ENCODE data around the gene GATC.

GATC gene
- total RNA-seq = 24.7 to 40.1 (median 33.0) reads per million in 3 donors

- peak within 1 kb of the TSS; percentile 85 for H3K27ac ChIP-seq (ENCODE audit: insufficient read depth, low read length, poor library complexity, severe bottlenecking)
- no peaks in the 10 kb centered on the region for H3K9me3 ChIP-seq (ENCODE audit: control insufficient read depth, low read length)
- H3K27me3 ChIP-seq (replicated peaks; ENCODE audit: control insufficient read depth, insufficient read depth, low read length, poor library complexity, severe bottlenecking) = no peaks in the 10 kb centered on the region
- peaks cover 7% of the 10 kb centered on the region for H3K4me1 ChIP-seq (ENCODE audit: control insufficient read depth, insufficient read depth, low read length, poor library complexity, severe bottlenecking)
- H3K36me3 ChIP-seq (ENCODE audit: control insufficient read depth, insufficient read depth, low read length) = peaks cover 14% of the 10 kb centered on the region
- peak within 1 kb of the TSS; percentile 99 for H3K4me3 ChIP-seq (ENCODE audit: insufficient read depth, low read depth, low read length, poor library complexity, severe bottlenecking)
- peak; percentile 75 to 79 (median 79) for DNase-seq
Observed at GRCh38 chr12:120445911-120446843, at the start of gene GATC, which contains the start of gene TRIAP1. TSS of gene GATC (plus strand) at chr12:120446444. CDS start at chr12:120446481, 37 bp downstream. TSS of gene TRIAP1 (minus strand) at chr12:120446384. CDS start at chr12:120446372, 12 bp downstream.

- H3K36me3 ChIP-seq (ENCODE audit: control insufficient read depth, insufficient read depth, low read length) = no peaks in the 10 kb centered on the region
- no peak overlapping the region for H3K4me3 ChIP-seq (ENCODE audit: insufficient read depth, low read depth, low read length, poor library complexity, severe bottlenecking)
- peaks cover 6% of the 10 kb centered on the region for H3K27me3 ChIP-seq (replicated peaks; ENCODE audit: control insufficient read depth, insufficient read depth, low read length, poor library complexity, severe bottlenecking)
- no peak overlapping the region for H3K27ac ChIP-seq (ENCODE audit: insufficient read depth, low read length, poor library complexity, severe bottlenecking)
- H3K9me3 ChIP-seq (ENCODE audit: control insufficient read depth, low read length) = no peaks in the 10 kb centered on the region
- H3K4me1 ChIP-seq (ENCODE audit: control insufficient read depth, insufficient read depth, low read length, poor library complexity, severe bottlenecking) = no peaks in the 10 kb centered on the region
- no peak for DNase-seq
Observed at GRCh38 chr12:120397824-120398540, 48.3 kb upstream of the GATC start.

- no peak for DNase-seq
- peaks cover 6% of the 10 kb centered on the region for H3K27me3 ChIP-seq (replicated peaks; ENCODE audit: control insufficient read depth, insufficient read depth, low read length, poor library complexity, severe bottlenecking)
- no peaks in the 10 kb centered on the region for H3K9me3 ChIP-seq (ENCODE audit: control insufficient read depth, low read length)
- H3K27ac ChIP-seq (ENCODE audit: insufficient read depth, low read length, poor library complexity, severe bottlenecking) = no peak overlapping the region
- H3K4me3 ChIP-seq (ENCODE audit: insufficient read depth, low read depth, low read length, poor library complexity, severe bottlenecking) = no peak overlapping the region
- no peaks in the 10 kb centered on the region for H3K36me3 ChIP-seq (ENCODE audit: control insufficient read depth, insufficient read depth, low read length)
- H3K4me1 ChIP-seq (ENCODE audit: control insufficient read depth, insufficient read depth, low read length, poor library complexity, severe bottlenecking) = no peaks in the 10 kb centered on the region
Observed at GRCh38 chr12:120399531-120399930, 46.7 kb upstream of the GATC start.

GRCh38 chr12:120402217-120402616, 44.0 kb upstream of the GATC start:
- Histone ChIP-seq H3K4me1 (ENCODE audit: control insufficient read depth, insufficient read depth, low read length, poor library complexity, severe bottlenecking) (no peaks in the 10 kb centered on the region), H3K27me3 (replicated peaks; ENCODE audit: control insufficient read depth, insufficient read depth, low read length, poor library complexity, severe bottlenecking) (peaks cover 6% of the 10 kb centered on the region), H3K9me3 (ENCODE audit: control insufficient read depth, low read length) (no peaks in the 10 kb centered on the region), H3K27ac (ENCODE audit: insufficient read depth, low read length, poor library complexity, severe bottlenecking) (no peak overlapping the region), H3K36me3 (ENCODE audit: control insufficient read depth, insufficient read depth, low read length) (no peaks in the 10 kb centered on the region), H3K4me3 (ENCODE audit: insufficient read depth, low read depth, low read length, poor library complexity, severe bottlenecking) (no peak overlapping the region)
- no peak for DNase-seq

- Histone ChIP-seq H3K36me3 (ENCODE audit: control insufficient read depth, insufficient read depth, low read length) (no peaks in the 10 kb centered on the region), H3K27ac (ENCODE audit: insufficient read depth, low read length, poor library complexity, severe bottlenecking) (no peak overlapping the region), H3K9me3 (ENCODE audit: control insufficient read depth, low read length) (no peaks in the 10 kb centered on the region), H3K27me3 (replicated peaks; ENCODE audit: control insufficient read depth, insufficient read depth, low read length, poor library complexity, severe bottlenecking) (peaks cover 6% of the 10 kb centered on the region), H3K4me3 (ENCODE audit: insufficient read depth, low read depth, low read length, poor library complexity, severe bottlenecking) (no peak overlapping the region), H3K4me1 (ENCODE audit: control insufficient read depth, insufficient read depth, low read length, poor library complexity, severe bottlenecking) (no peaks in the 10 kb centered on the region)
- no peak for DNase-seq
Observed at GRCh38 chr12:120403869-120404268, 42.4 kb upstream of the GATC start.

GRCh38 chr12:120404271-120404670, 42.0 kb upstream of the GATC start:
- H3K27me3 ChIP-seq (replicated peaks; ENCODE audit: control insufficient read depth, insufficient read depth, low read length, poor library complexity, severe bottlenecking) = peaks cover 6% of the 10 kb centered on the region
- no peak for DNase-seq

GRCh38 chr12:120406069-120406468, 40.2 kb upstream of the GATC start:
- Histone ChIP-seq H3K36me3 (ENCODE audit: control insufficient read depth, insufficient read depth, low read length) (no peaks in the 10 kb centered on the region), H3K27ac (ENCODE audit: insufficient read depth, low read length, poor library complexity, severe bottlenecking) (no peak overlapping the region), H3K4me3 (ENCODE audit: insufficient read depth, low read depth, low read length, poor library complexity, severe bottlenecking) (no peak overlapping the region), H3K9me3 (ENCODE audit: control insufficient read depth, low read length) (no peaks in the 10 kb centered on the region), H3K27me3 (replicated peaks; ENCODE audit: control insufficient read depth, insufficient read depth, low read length, poor library complexity, severe bottlenecking) (peaks cover 6% of the 10 kb centered on the region), H3K4me1 (ENCODE audit: control insufficient read depth, insufficient read depth, low read length, poor library complexity, severe bottlenecking) (no peaks in the 10 kb centered on the region)
- no peak for DNase-seq

More at GRCh38 chr12:120404271-120404670, 42.0 kb upstream of the GATC start:
- Histone ChIP-seq H3K4me1 (ENCODE audit: control insufficient read depth, insufficient read depth, low read length, poor library complexity, severe bottlenecking) (no peaks in the 10 kb centered on the region), H3K27ac (ENCODE audit: insufficient read depth, low read length, poor library complexity, severe bottlenecking) (no peak overlapping the region), H3K9me3 (ENCODE audit: control insufficient read depth, low read length) (no peaks in the 10 kb centered on the region), H3K36me3 (ENCODE audit: control insufficient read depth, insufficient read depth, low read length) (no peaks in the 10 kb centered on the region), H3K4me3 (ENCODE audit: insufficient read depth, low read depth, low read length, poor library complexity, severe bottlenecking) (no peak overlapping the region)

GRCh38 chr12:120406553-120406952, 39.7 kb upstream of the GATC start:
- Histone ChIP-seq H3K27me3 (replicated peaks; ENCODE audit: control insufficient read depth, insufficient read depth, low read length, poor library complexity, severe bottlenecking) (peaks cover 6% of the 10 kb centered on the region), H3K4me3 (ENCODE audit: insufficient read depth, low read depth, low read length, poor library complexity, severe bottlenecking) (no peak overlapping the region), H3K36me3 (ENCODE audit: control insufficient read depth, insufficient read depth, low read length) (no peaks in the 10 kb centered on the region), H3K9me3 (ENCODE audit: control insufficient read depth, low read length) (no peaks in the 10 kb centered on the region), H3K27ac (ENCODE audit: insufficient read depth, low read length, poor library complexity, severe bottlenecking) (no peak overlapping the region), H3K4me1 (ENCODE audit: control insufficient read depth, insufficient read depth, low read length, poor library complexity, severe bottlenecking) (no peaks in the 10 kb centered on the region)
- no peak for DNase-seq

GRCh38 chr12:120408771-120409170, 37.5 kb upstream of the GATC start:
- H3K27ac ChIP-seq (ENCODE audit: insufficient read depth, low read length, poor library complexity, severe bottlenecking) = no peak overlapping the region
- no peaks in the 10 kb centered on the region for H3K9me3 ChIP-seq (ENCODE audit: control insufficient read depth, low read length)
- H3K27me3 ChIP-seq (replicated peaks; ENCODE audit: control insufficient read depth, insufficient read depth, low read length, poor library complexity, severe bottlenecking) = no peaks in the 10 kb centered on the region
- H3K36me3 ChIP-seq (ENCODE audit: control insufficient read depth, insufficient read depth, low read length) = no peaks in the 10 kb centered on the region
- H3K4me3 ChIP-seq (ENCODE audit: insufficient read depth, low read depth, low read length, poor library complexity, severe bottlenecking) = no peak overlapping the region
- DNase-seq = no peak
- no peaks in the 10 kb centered on the region for H3K4me1 ChIP-seq (ENCODE audit: control insufficient read depth, insufficient read depth, low read length, poor library complexity, severe bottlenecking)

GRCh38 chr12:120412421-120412820, 33.8 kb upstream of the GATC start:
- H3K4me3 ChIP-seq (ENCODE audit: insufficient read depth, low read depth, low read length, poor library complexity, severe bottlenecking) = no peak overlapping the region
- H3K9me3 ChIP-seq (ENCODE audit: control insufficient read depth, low read length) = no peaks in the 10 kb centered on the region
- H3K36me3 ChIP-seq (ENCODE audit: control insufficient read depth, insufficient read depth, low read length) = no peaks in the 10 kb centered on the region
- H3K4me1 ChIP-seq (ENCODE audit: control insufficient read depth, insufficient read depth, low read length, poor library complexity, severe bottlenecking) = no peaks in the 10 kb centered on the region
- no peak overlapping the region for H3K27ac ChIP-seq (ENCODE audit: insufficient read depth, low read length, poor library complexity, severe bottlenecking)
- H3K27me3 ChIP-seq (replicated peaks; ENCODE audit: control insufficient read depth, insufficient read depth, low read length, poor library complexity, severe bottlenecking) = no peaks in the 10 kb centered on the region
- no peak for DNase-seq
